H1 (cell line): ENCODE measurements around the gene DEFB123. TPM values are rescaled to one million over a fixed set of nuclear protein-coding genes. Genes with fewer than 3 reads are reported as not detected.

Experiments used
- CTCF ChIA-PET: fragments of 300-600 bp; sonication (Branson Sonifier 250); formaldehyde crosslinking; loops from one replicate; lab custom pipeline; 2021; ENCODE audit not compliant: partially characterized antibody; lab: Charles Lee
- POLR2A ChIA-PET: fragments of 300-600 bp; sonication (Branson Sonifier 250); formaldehyde crosslinking; loops from one replicate; lab custom pipeline; 2021; ENCODE audit warnings: inconsistent platforms; ENCODE audit not compliant: partially characterized antibody; lab: Charles Lee
- DNase-seq, 2 experiments: peaks; one replicate each; pipeline versions ENCODE4 v3.0.0 to v3.0.0-alpha.2; 2010 to 2022; ENCODE audit warnings: low spot score in 2 of 2, low read depth in 1 of 2, mixed read lengths in 1 of 2
- FAIRE-seq: peaks from 2 replicates; lab custom pipeline; 2011; peaks lifted over from hg19 to GRCh38; lab: Jason Lieb, UNC
- H2AFZ ChIP-seq: 2 replicates; pipeline ENCODE4 v1.8.1; 2012; ENCODE audit warnings: low read length, inconsistent platforms
- H2AK5ac ChIP-seq: 2 replicates; pipeline ENCODE4 v1.6.1; 2013; ENCODE audit warnings: low read depth, low read length
- H2BK120ac ChIP-seq: replicated peaks from 2 replicates; pipeline ENCODE3; 2013; ENCODE audit warnings: low read depth, low read length, inconsistent platforms
- H2BK12ac ChIP-seq: 2 replicates; pipeline ENCODE4 v1.6.1; 2013; ENCODE audit warnings: low read depth, low read length
- H2BK15ac ChIP-seq: 2 replicates; pipeline ENCODE4 v1.6.1; 2013; ENCODE audit warnings: low read length
- H2BK20ac ChIP-seq: 2 replicates; pipeline ENCODE4 v1.6.1; 2013; ENCODE audit warnings: low read length
- H2BK5ac ChIP-seq: 2 replicates; pipeline ENCODE4 v1.6.1; 2013; ENCODE audit warnings: low read depth, low read length
- H3K14ac ChIP-seq: 2 replicates; pipeline ENCODE4 v1.6.1; 2013; ENCODE audit warnings: inconsistent platforms; ENCODE audit not compliant: insufficient read length
- H3K18ac ChIP-seq: 2 replicates; pipeline ENCODE4 v1.6.1; 2013; ENCODE audit warnings: low read length; ENCODE audit errors: extremely low read depth
- H3K23ac ChIP-seq: 2 replicates; pipeline ENCODE4 v1.6.1; 2013; ENCODE audit warnings: inconsistent platforms; ENCODE audit not compliant: insufficient read length
- H3K23me2 ChIP-seq: 2 replicates; pipeline ENCODE4 v1.6.1; 2013; ENCODE audit warnings: low read depth, low read length
- H3K27ac ChIP-seq: 2 replicates; pipeline ENCODE4 v1.6.1; 2011; ENCODE audit warnings: low read depth, low read length, inconsistent platforms
- H3K27me3 ChIP-seq, 4 experiments: replicated peaks in 1 of 4; 1 replicate in 1 of 4; 2 replicates in 3 of 4; pipeline versions ENCODE4 v1.6.1 to v1.8.1; 2011 to 2013; ENCODE audit warnings: low read length in 3 of 4, mild to moderate bottlenecking in 3 of 4, inconsistent platforms in 2 of 4, mixed read lengths in 2 of 4, moderate library complexity in 1 of 4; ENCODE audit not compliant: control insufficient read depth in 3 of 4, insufficient read depth in 3 of 4; ENCODE audit errors: extremely low read depth in 1 of 4
- H3K36me3 ChIP-seq, 4 experiments: 2 replicates each; pipeline versions ENCODE4 v1.6.1 to v1.8.1; 2011 to 2013; ENCODE audit warnings: mild to moderate bottlenecking in 4 of 4, low read length in 3 of 4, moderate library complexity in 2 of 4, control low read depth in 1 of 4, inconsistent platforms in 1 of 4; ENCODE audit not compliant: insufficient read depth in 4 of 4, control insufficient read depth in 2 of 4
- H3K4ac ChIP-seq: replicated peaks from 2 replicates; pipeline ENCODE3; 2013; ENCODE audit warnings: low read length, low read depth, mixed read lengths, inconsistent platforms; ENCODE audit not compliant: insufficient read length
- H3K4me1 ChIP-seq, 4 experiments: replicated peaks in 1 of 4; 1 replicate in 1 of 4; 2 replicates in 3 of 4; pipeline versions ENCODE4 v1.6.1 to v1.8.1; 2011 to 2013; ENCODE audit warnings: low read length in 3 of 4, inconsistent platforms in 2 of 4, mixed read lengths in 1 of 4; ENCODE audit not compliant: insufficient read depth in 4 of 4, control insufficient read depth in 3 of 4
- H3K4me2 ChIP-seq, 2 experiments: 2 replicates each; pipeline versions ENCODE4 v1.6.1 to v1.8.1; 2011 to 2013; ENCODE audit warnings: low read depth in 2 of 2, low read length in 2 of 2, control low read depth in 1 of 2, inconsistent platforms in 1 of 2, mild to moderate bottlenecking in 1 of 2; ENCODE audit not compliant: insufficient read depth in 1 of 2
- H3K4me3 ChIP-seq, 4 experiments: fragments of 200-600, 300-600 bp in 1 of 4; sonication (generic), shearing (Covaris generic), sonication (Bioruptor Twin) in 1 of 4; 2 replicates each; pipeline versions ENCODE4 v1.5.1 to v1.8.1; 2011 to 2016; ENCODE audit warnings: low read length in 4 of 4, low read depth in 3 of 4, control low read depth in 2 of 4, inconsistent platforms in 2 of 4, mild to moderate bottlenecking in 2 of 4, mixed read lengths in 1 of 4, moderate library complexity in 1 of 4; ENCODE audit not compliant: insufficient read depth in 2 of 4; ENCODE audit errors: extremely low read depth in 1 of 4
- H3K56ac ChIP-seq: replicated peaks from 2 replicates; pipeline ENCODE3; 2013; ENCODE audit warnings: low read depth, mild to moderate bottlenecking, mixed read lengths, low read length, inconsistent platforms; ENCODE audit not compliant: insufficient read length
- H3K79me1 ChIP-seq: 2 replicates; pipeline ENCODE4 v1.6.1; 2013; ENCODE audit warnings: low read depth, low read length, control low read depth
- H3K79me2 ChIP-seq, 2 experiments: 2 replicates each; pipeline versions ENCODE4 v1.6.1 to v1.8.1; 2012 to 2013; ENCODE audit warnings: low read length in 2 of 2, mild to moderate bottlenecking in 2 of 2, inconsistent platforms in 1 of 2; ENCODE audit not compliant: insufficient read depth in 2 of 2, control insufficient read depth in 1 of 2
- H3K9ac ChIP-seq, 4 experiments: replicated peaks in 1 of 4; 1 replicate in 1 of 4; 2 replicates in 3 of 4; pipeline versions ENCODE4 v1.6.1 to v1.8.1; 2011 to 2013; ENCODE audit warnings: low read depth in 3 of 4, low read length in 3 of 4, control low read depth in 2 of 4, mild to moderate bottlenecking in 2 of 4, moderate library complexity in 2 of 4, inconsistent platforms in 1 of 4; ENCODE audit errors: extremely low read depth in 1 of 4
- H3K9me3 ChIP-seq, 2 experiments: 2 replicates each; pipeline versions ENCODE4 v1.6.1 to v1.8.1; 2012 to 2013; ENCODE audit warnings: mild to moderate bottlenecking in 2 of 2, moderate library complexity in 2 of 2, control low read depth in 1 of 2, inconsistent platforms in 1 of 2, low read depth in 1 of 2, low read length in 1 of 2, mixed read lengths in 1 of 2; ENCODE audit not compliant: insufficient read depth in 2 of 2
- H4K20me1 ChIP-seq, 2 experiments: replicated peaks in 1 of 2; 2 replicates each; pipeline versions ENCODE3 to v1.8.1; 2011 to 2013; ENCODE audit warnings: inconsistent platforms in 2 of 2, low read length in 2 of 2, mild to moderate bottlenecking in 1 of 2; ENCODE audit not compliant: insufficient read depth in 2 of 2, control insufficient read depth in 1 of 2
- H4K5ac ChIP-seq: 2 replicates; pipeline ENCODE4 v1.6.1; 2013; ENCODE audit warnings: low read length, low read depth, mixed read lengths, inconsistent platforms; ENCODE audit not compliant: insufficient read length
- H4K8ac ChIP-seq: 2 replicates; pipeline ENCODE4 v1.8.0; 2013; ENCODE audit warnings: mild to moderate bottlenecking, moderate library complexity, low read length, inconsistent platforms; ENCODE audit not compliant: insufficient read depth; ENCODE audit errors: extremely low read depth
- H4K91ac ChIP-seq: replicated peaks from 2 replicates; pipeline ENCODE3; 2013; ENCODE audit warnings: low read length, mixed read lengths, inconsistent platforms; ENCODE audit not compliant: insufficient read length
- POU5F1 ChIP-seq: IDR thresholded peaks from 2 replicates; pipeline ENCODE4 v1.6.1; 2011; ENCODE audit warnings: low read depth, mild to moderate bottlenecking, low read length, moderate library complexity
- SAP30 ChIP-seq: fragments of 300-600 bp; sonication (generic); IDR thresholded peaks from 2 replicates; pipeline ENCODE4 v1.7.1; 2012; ENCODE audit warnings: low read length, moderate library complexity, mild to moderate bottlenecking, inconsistent platforms; ENCODE audit not compliant: insufficient read depth, insufficient replicate concordance
- WGBS, 2 experiments: shearing (Covaris generic) in 1 of 2; methylation state at CpG; one replicate each; pipeline versions ENCODE4 v1.1.6 to v1.1.7; 2013 to 2015; ENCODE audit warnings: low lambda C conversion rate in 2 of 2, mixed read lengths in 2 of 2, inconsistent platforms in 1 of 2, low coverage in 1 of 2, missing lambda C conversion rate in 1 of 2; ENCODE audit not compliant: insufficient replicate concordance in 2 of 2, insufficient coverage in 1 of 2, insufficient read length in 1 of 2; ENCODE audit errors: extremely low coverage in 1 of 2, missing lambda C conversion rate in 1 of 2; 5-methylcytosine and 5-hydroxymethylcytosine counted together
- polyA plus RNA-seq, 7 experiments: library from polyadenylated mRNA; depleted of rRNA in 3 of 7; stranded (reverse) in 5 of 7; unstranded in 2 of 7; fragments of >200 nt in 5 of 7; fragments of 200-250 nt in 2 of 7; gene quantifications; 1 replicate in 5 of 7; 2 replicates in 1 of 7; 4 replicates in 1 of 7; pipeline versions ENCODE4 v1.2.1 to v1.2.3, GENCODE V29; 2011 to 2013; ENCODE audit warnings: missing spikeins in 2 of 7, mixed read lengths in 2 of 7
- total RNA-seq: library from RNA; stranded (reverse); fragmentation: NEBNext Ultra II Directional; extraction: Animal tissue kit (Norgen Biotek cat#: 25700); gene quantifications from 2 replicates; pipeline ENCODE4 v1.2.1, GENCODE V29; 2021

DEFB123 gene
- total and polyA plus RNA-seq, 2 of the 8 experiments (the other 6 are each of a cell fraction or from before 2014, with no cell fraction given): not detected

GRCh38 chr20:31488115-31488514 is 47.7 kb downstream of the DEFB123 start:
- Histone ChIP-seq H3K4ac (no peak overlapping the region), H4K20me1 (no peaks in the 10 kb centered on the region), H3K14ac (no peak overlapping the region), H2BK5ac (no peak overlapping the region), H4K8ac (no peak overlapping the region), H3K27ac (no peak overlapping the region), H4K5ac (no peak overlapping the region), H2BK120ac (no peak overlapping the region), H4K91ac (no peak overlapping the region), H3K36me3 (peaks cover 0 to 2% (median 0%) of the 10 kb centered on the region in 4 experiments; a peak in 1 of 8 replicates), H3K9me3 (peaks cover 61 to 72% of the 10 kb centered on the region in 2 experiments), H3K4me3 (no peak overlapping the region), H3K23ac (no peak overlapping the region), H3K18ac (no peak overlapping the region), H2AK5ac (no peak overlapping the region), H3K79me2 (no peaks in the 10 kb centered on the region), H3K4me1 (no peaks in the 10 kb centered on the region), H3K23me2 (no peaks in the 10 kb centered on the region), H3K79me1 (no peaks in the 10 kb centered on the region), H2BK15ac (no peak overlapping the region), H3K56ac (no peak overlapping the region), H3K27me3 (no peaks in the 10 kb centered on the region), H3K4me2 (no peak overlapping the region), H2BK20ac (no peak overlapping the region), H2AFZ (no peak overlapping the region), H3K9ac (no peak overlapping the region), H2BK12ac (no peak overlapping the region)
- CTCF ChIA-PET: no interaction called here
- POLR2A ChIA-PET: no interaction called here
- TF ChIP-seq POU5F1: no peak
- no peak for TF ChIP-seq SAP30
- no peak for FAIRE-seq
- 87% methylated on average over 2 of the region's 2 CpGs; no CpG with 5 or more reads in 1 of the 2 experiments for WGBS, 2 experiments
- no peak for DNase-seq
